ENCODE measurements around the gene RAD18.

The RAD18 gene

GRCh38 chr3:8970971-8971589, 7.8 kb upstream of the RAD18 start:
- TF ChIP-seq REST (IDR thresholded peaks at IDR 0.05; ENCODE audit: insufficient read depth in 1 of 2, low read depth in 2 of 2, low read length in 2 of 2): no peak
- TF ChIP-seq FOXP2 (optimal IDR thresholded peaks at IDR 0.05; ENCODE audit: borderline replicate concordance, extremely low read depth, extremely low read length, insufficient read depth): no peak

GRCh38 chr3:8969241-8969640, 6.0 kb upstream of the RAD18 start:
- TF ChIP-seq REST (IDR thresholded peaks at IDR 0.05; ENCODE audit: insufficient read depth in 1 of 2, low read depth in 2 of 2, low read length in 2 of 2) (no peak), FOXP2 (optimal IDR thresholded peaks at IDR 0.05; ENCODE audit: borderline replicate concordance, extremely low read depth, extremely low read length, insufficient read depth) (no peak)

DNA sequence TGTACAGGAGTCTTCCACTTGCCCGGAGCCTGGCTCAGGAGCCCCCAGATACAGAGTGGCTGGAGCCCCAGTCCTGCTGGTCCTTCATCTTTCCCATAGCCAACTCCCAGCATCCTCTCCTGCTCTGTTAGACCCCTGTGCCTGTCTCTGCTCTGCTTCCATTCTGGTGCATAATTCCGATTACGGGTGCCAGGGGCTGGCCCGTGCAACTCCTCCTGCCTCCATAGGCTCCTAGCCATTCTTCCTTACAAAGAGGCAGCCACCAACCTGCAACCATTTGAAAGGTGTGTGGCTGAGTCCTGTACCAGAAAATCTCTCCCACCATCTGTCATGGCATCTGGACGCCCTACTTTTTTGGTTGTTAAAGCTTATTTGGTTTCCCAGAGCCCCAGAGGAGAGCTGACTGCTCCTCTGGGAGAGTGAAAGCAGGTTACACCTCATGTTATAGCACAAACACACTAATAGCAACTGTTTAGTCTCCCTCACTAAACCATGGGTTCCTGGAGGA, 5.2 kb upstream of the RAD18 start:
- TF ChIP-seq TAF1 (IDR thresholded peaks at IDR 0.05; ENCODE audit: borderline replicate concordance, insufficient read depth, low read length) (no peak), SIN3A (IDR thresholded peaks at IDR 0.05; ENCODE audit: borderline replicate concordance, insufficient read depth, low read length) (no peak), REST (IDR thresholded peaks at IDR 0.05; ENCODE audit: insufficient read depth in 1 of 2, low read depth in 2 of 2, low read length in 2 of 2) (no peak), FOXP2 (optimal IDR thresholded peaks at IDR 0.05; ENCODE audit: borderline replicate concordance, extremely low read depth, extremely low read length, insufficient read depth) (no peak), POLR2AphosphoS5 (IDR thresholded peaks at IDR 0.05; ENCODE audit: low read depth, low read length) (no peak)

DNA sequence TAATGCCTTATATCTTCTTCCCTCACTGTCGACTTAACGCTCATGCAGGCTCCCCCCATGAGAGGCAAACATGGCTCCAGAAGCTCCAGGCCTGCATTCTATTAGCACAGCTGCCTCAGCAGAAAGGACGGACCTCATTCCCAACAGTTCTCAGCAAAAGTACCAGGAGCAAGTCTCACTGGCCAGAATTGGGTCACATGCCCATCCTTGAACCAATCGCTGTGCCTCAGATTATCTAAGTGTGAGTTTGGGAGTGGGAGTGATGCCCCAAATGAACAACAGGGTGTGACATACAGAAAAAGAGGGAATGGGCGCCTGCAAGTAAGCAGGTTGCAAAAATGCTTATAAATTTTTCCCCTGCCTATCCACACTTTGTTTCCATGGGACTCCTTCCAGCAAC, 4.3 kb upstream of the RAD18 start:
- TF ChIP-seq FOXP2 (optimal IDR thresholded peaks at IDR 0.05; ENCODE audit: borderline replicate concordance, extremely low read depth, extremely low read length, insufficient read depth): no peak
- no peak for TF ChIP-seq TAF1 (IDR thresholded peaks at IDR 0.05; ENCODE audit: borderline replicate concordance, insufficient read depth, low read length)
- TF ChIP-seq REST (IDR thresholded peaks at IDR 0.05; ENCODE audit: insufficient read depth in 1 of 2, low read depth in 2 of 2, low read length in 2 of 2): no peak
- TF ChIP-seq POLR2AphosphoS5 (IDR thresholded peaks at IDR 0.05; ENCODE audit: low read depth, low read length): no peak
- TF ChIP-seq SIN3A (IDR thresholded peaks at IDR 0.05; ENCODE audit: borderline replicate concordance, insufficient read depth, low read length): no peak

GRCh38 chr3:8966820-8967348, 3.6 kb upstream of the RAD18 start:
- TF ChIP-seq SIN3A (IDR thresholded peaks at IDR 0.05; ENCODE audit: borderline replicate concordance, insufficient read depth, low read length): no peak
